Measurements from ENCODE around the gene LIN7C. TPM values are rescaled to one million over a fixed set of nuclear protein-coding genes. Genes with fewer than 3 reads are reported as not detected.

Gene LIN7C
- total and polyA plus RNA-seq, 2 of the 8 experiments (the other 6 are each of a cell fraction or from before 2014, with no cell fraction given), result 10.5 to 42.7 TPM

DNA sequence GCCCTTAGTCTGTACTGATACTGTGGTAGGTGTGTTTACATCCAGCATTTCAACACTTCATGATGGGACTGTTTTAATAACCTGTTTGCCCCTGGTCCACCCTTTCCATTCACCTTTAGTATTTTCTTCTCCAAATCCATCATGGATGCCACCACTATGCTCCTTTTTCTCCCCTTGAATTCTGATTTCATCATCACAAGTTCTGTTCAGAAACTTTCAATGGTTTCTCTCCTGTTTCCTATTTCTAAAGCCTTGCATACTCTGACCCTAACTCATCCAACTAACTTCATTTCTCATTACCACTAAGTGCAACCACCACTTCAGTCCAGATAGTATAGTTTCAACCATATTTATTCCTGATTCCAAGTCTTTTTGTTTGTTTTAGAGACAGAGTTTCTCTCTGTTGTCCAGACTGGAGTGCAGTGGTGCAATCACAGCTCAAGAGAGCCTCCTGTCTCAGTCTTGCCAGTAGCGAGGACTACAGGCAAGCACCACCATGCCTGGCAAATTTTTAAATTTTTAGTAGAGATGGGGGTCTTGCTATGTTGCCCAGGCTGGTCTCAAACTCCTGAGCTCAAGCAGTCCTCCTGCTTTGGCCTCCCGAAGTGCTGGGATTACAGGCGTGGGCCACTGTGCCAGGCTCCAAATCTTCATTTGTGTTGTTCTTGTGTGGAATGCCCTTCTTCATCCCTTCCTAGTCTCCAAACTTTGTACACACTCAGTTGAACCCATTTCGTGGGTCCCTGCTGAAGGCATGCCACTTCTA is 1.2 kb upstream of the LIN7C start:
- ChIA-PET POLR2A (ENCODE audit: partially characterized antibody) (interaction anchor here (0.9 to 1.5 kb wide), 8 partner anchors 11 to 215 kb away, joined by 3 to 4 read pairs (median 3); no protein-coding TSS in a partner anchor), CTCF (ENCODE audit: partially characterized antibody) (interaction anchor here (0.7 to 1.4 kb wide), 5 partner anchors 10 to 63 kb away, joined by 3 to 4 read pairs (median 3); no protein-coding TSS in a partner anchor)
- no peak overlapping the region for H3K56ac ChIP-seq (replicated peaks; ENCODE audit: insufficient read length, low read depth, low read length)
- FAIRE-seq, result no peak
- no peak overlapping the region for H2BK5ac ChIP-seq (ENCODE audit: low read depth, low read length)
- H3K27me3 ChIP-seq (replicated peaks in 1 of 4; ENCODE audit: control insufficient read depth in 3 of 4, extremely low read depth in 1 of 4, insufficient read depth in 3 of 4, low read length in 3 of 4), result no peaks in the 10 kb centered on the region
- peaks cover 10% of the 10 kb centered on the region; the same call in 1 of the 2 replicates for H3K79me1 ChIP-seq (ENCODE audit: low read depth, low read length)
- H3K4ac ChIP-seq (replicated peaks; ENCODE audit: insufficient read length, low read depth, low read length), result peak overlapping the region; percentile 6
- WGBS, 2 experiments (ENCODE audit: extremely low coverage in 1 of 2, insufficient coverage in 1 of 2, insufficient read length in 1 of 2, insufficient replicate concordance in 2 of 2, low coverage in 1 of 2, low lambda C conversion rate in 2 of 2, missing lambda C conversion rate in 1 of 2), result 90% methylated on average over 4 of the region's 4 CpGs; no CpG with 5 or more reads in 1 of the 2 experiments
- peaks cover 3 to 29% of the 10 kb centered on the region in 2 experiments for H3K79me2 ChIP-seq (ENCODE audit: control insufficient read depth in 1 of 2, insufficient read depth in 2 of 2, low read length in 2 of 2)
- no peak overlapping the region for H3K18ac ChIP-seq (ENCODE audit: extremely low read depth, low read length)
- H4K5ac ChIP-seq (ENCODE audit: insufficient read length, low read depth, low read length), result no peak overlapping the region
- no peak overlapping the region for H3K23ac ChIP-seq (ENCODE audit: insufficient read length)
- H3K23me2 ChIP-seq (ENCODE audit: low read depth, low read length), result peaks cover 10% of the 10 kb centered on the region
- peak overlapping the region; percentile 76 to 90 for H3K4me2 ChIP-seq (ENCODE audit: insufficient read depth in 1 of 2, low read depth in 2 of 2, low read length in 2 of 2)
- H2BK120ac ChIP-seq (replicated peaks; ENCODE audit: low read depth, low read length), result no peak overlapping the region
- H2BK12ac ChIP-seq (ENCODE audit: low read depth, low read length), result no peak overlapping the region
- no peak overlapping the region for H2AFZ ChIP-seq (ENCODE audit: low read length)
- H4K20me1 ChIP-seq (replicated peaks in 1 of 2; ENCODE audit: control insufficient read depth in 1 of 2, insufficient read depth in 2 of 2, low read length in 2 of 2), result peaks cover 0 to 7% of the 10 kb centered on the region in 2 experiments
- no peak overlapping the region for H4K91ac ChIP-seq (replicated peaks; ENCODE audit: insufficient read length, low read length)
- peak overlapping the region in 1 of 4 experiments; percentile 42; a peak in 1 of 7 replicates for H3K9ac ChIP-seq (replicated peaks in 1 of 4; ENCODE audit: extremely low read depth in 1 of 4, low read depth in 3 of 4, low read length in 3 of 4)
- H2BK15ac ChIP-seq (ENCODE audit: low read length), result no peak overlapping the region
- H3K4me1 ChIP-seq (replicated peaks in 1 of 4; ENCODE audit: control insufficient read depth in 3 of 4, insufficient read depth in 4 of 4, low read length in 3 of 4), result peaks cover 2 to 5% (median 3%) of the 10 kb centered on the region in 4 experiments; a peak in 5 of 7 replicates
- no peak overlapping the region for H4K8ac ChIP-seq (ENCODE audit: extremely low read depth, insufficient read depth, low read length)
- H3K14ac ChIP-seq (ENCODE audit: insufficient read length), result no peak overlapping the region
- peak overlapping the region in 2 of 4 experiments; percentile 83 to 99; a peak in 3 of 8 replicates for H3K4me3 ChIP-seq (ENCODE audit: extremely low read depth in 1 of 4, insufficient read depth in 2 of 4, low read depth in 3 of 4, low read length in 4 of 4)
- H3K9me3 ChIP-seq (ENCODE audit: insufficient read depth in 2 of 2, low read depth in 1 of 2, low read length in 1 of 2), result no peaks in the 10 kb centered on the region
- H3K36me3 ChIP-seq (ENCODE audit: control insufficient read depth in 2 of 4, insufficient read depth in 4 of 4, low read length in 3 of 4), result peaks cover 0 to 4% (median 0%) of the 10 kb centered on the region in 4 experiments; a peak in 1 of 8 replicates
- no peak for DNase-seq (ENCODE audit: low read depth in 1 of 2, low spot score in 2 of 2)
- no peak overlapping the region for H3K27ac ChIP-seq (ENCODE audit: low read depth, low read length)
- H2AK5ac ChIP-seq (ENCODE audit: low read depth, low read length), result no peak overlapping the region
- no peak overlapping the region for H2BK20ac ChIP-seq (ENCODE audit: low read length)
